OCI-LY1 (cell line): Measurements from ENCODE around the gene CUBN.

ENCODE experiments used
- H2AFZ ChIP-seq: fragments of 200-600 bp; sonication (generic), shearing (Covaris generic); 2 replicates; pipeline ENCODE4 v1.6.0; 2014; ENCODE audit warnings: antibody characterized with exemption, mild to moderate bottlenecking, low read length
- H3F3A ChIP-seq: fragments of 200-600 bp; sonication (generic), shearing (Covaris generic); 2 replicates; pipeline ENCODE4 v1.6.0; 2014; ENCODE audit warnings: mild to moderate bottlenecking, antibody characterized with exemption, low read length, moderate library complexity; ENCODE audit not compliant: insufficient read depth
- H3K27ac ChIP-seq: fragments of 200-600 bp; sonication (generic); 2 replicates; pipeline ENCODE4 v1.5.1; 2014; ENCODE audit warnings: low read length, mixed run types, mild to moderate bottlenecking, low read depth; ENCODE audit not compliant: poor library complexity, severe bottlenecking
- H3K27me3 ChIP-seq: fragments of 200-600 bp; sonication (generic); 2 replicates; pipeline ENCODE4 v1.6.0; 2014; ENCODE audit warnings: antibody characterized with exemption, mild to moderate bottlenecking, low read length, moderate library complexity; ENCODE audit not compliant: insufficient read depth
- H3K36me3 ChIP-seq: fragments of 200-600 bp; sonication (generic); 2 replicates; pipeline ENCODE4 v1.6.1; 2014; ENCODE audit warnings: mild to moderate bottlenecking, antibody characterized with exemption, low read length, moderate library complexity, mixed read lengths; ENCODE audit not compliant: insufficient read depth
- H3K4me1 ChIP-seq: fragments of 200-600 bp; sonication (generic); 2 replicates; pipeline ENCODE4 v1.5.1; 2014; ENCODE audit warnings: mild to moderate bottlenecking, low read length, moderate library complexity; ENCODE audit not compliant: insufficient read depth, severe bottlenecking
- H3K4me2 ChIP-seq: fragments of 200-600 bp; sonication (generic), shearing (Covaris generic); 2 replicates; pipeline ENCODE4 v1.6.1; 2014; ENCODE audit warnings: low read length
- H3K4me3 ChIP-seq: fragments of 200-600 bp; sonication (generic); 2 replicates; pipeline ENCODE4 v1.5.1; 2014; ENCODE audit warnings: low read length, low read depth, mild to moderate bottlenecking, mixed read lengths; ENCODE audit not compliant: poor library complexity, severe bottlenecking
- H3K79me2 ChIP-seq: fragments of 200-600 bp; shearing (Covaris generic); 2 replicates; pipeline ENCODE4 v1.6.1; 2016; ENCODE audit warnings: mixed run types, low read length, mixed read lengths; ENCODE audit not compliant: insufficient read depth
- H3K9ac ChIP-seq: fragments of 200-600 bp; sonication (generic), shearing (Covaris generic); 2 replicates; pipeline ENCODE4 v1.6.1; 2014; ENCODE audit warnings: mild to moderate bottlenecking, low read length, mixed read lengths
- H3K9me2 ChIP-seq: fragments of 200-600 bp; sonication (generic), shearing (Covaris generic); 2 replicates; pipeline ENCODE4 v1.6.1; 2014; ENCODE audit warnings: low read depth, mild to moderate bottlenecking, low read length, mixed read lengths
- H3K9me3 ChIP-seq: fragments of 200-600 bp; shearing (Covaris generic); 2 replicates; pipeline ENCODE4 v1.6.1; 2014; ENCODE audit warnings: low read length, mixed read lengths
- H4K20me1 ChIP-seq: fragments of 200-600 bp; sonication (generic), shearing (Covaris generic); 2 replicates; pipeline ENCODE4 v1.6.0; 2016; ENCODE audit warnings: mild to moderate bottlenecking, low read length; ENCODE audit not compliant: insufficient read depth
- EZH2 ChIP-seq: fragments of 200-600 bp; sonication (generic), shearing (Covaris generic); IDR thresholded peaks from 2 replicates; pipeline ENCODE4 v1.8.0; 2017; ENCODE audit warnings: borderline replicate concordance, mixed run types, mild to moderate bottlenecking, antibody characterized with exemption, low read length, moderate library complexity, mixed read lengths
- TF ChIP-seq, protein P1 (sequence below): fragments of 200-600 bp; sonication (generic), shearing (Covaris generic); IDR thresholded peaks from 2 replicates; pipeline ENCODE4 v1.5.1; 2017; ENCODE audit warnings: mild to moderate bottlenecking, antibody characterized with exemption, low read length, moderate library complexity, mixed read lengths

Gene CUBN

DNA sequence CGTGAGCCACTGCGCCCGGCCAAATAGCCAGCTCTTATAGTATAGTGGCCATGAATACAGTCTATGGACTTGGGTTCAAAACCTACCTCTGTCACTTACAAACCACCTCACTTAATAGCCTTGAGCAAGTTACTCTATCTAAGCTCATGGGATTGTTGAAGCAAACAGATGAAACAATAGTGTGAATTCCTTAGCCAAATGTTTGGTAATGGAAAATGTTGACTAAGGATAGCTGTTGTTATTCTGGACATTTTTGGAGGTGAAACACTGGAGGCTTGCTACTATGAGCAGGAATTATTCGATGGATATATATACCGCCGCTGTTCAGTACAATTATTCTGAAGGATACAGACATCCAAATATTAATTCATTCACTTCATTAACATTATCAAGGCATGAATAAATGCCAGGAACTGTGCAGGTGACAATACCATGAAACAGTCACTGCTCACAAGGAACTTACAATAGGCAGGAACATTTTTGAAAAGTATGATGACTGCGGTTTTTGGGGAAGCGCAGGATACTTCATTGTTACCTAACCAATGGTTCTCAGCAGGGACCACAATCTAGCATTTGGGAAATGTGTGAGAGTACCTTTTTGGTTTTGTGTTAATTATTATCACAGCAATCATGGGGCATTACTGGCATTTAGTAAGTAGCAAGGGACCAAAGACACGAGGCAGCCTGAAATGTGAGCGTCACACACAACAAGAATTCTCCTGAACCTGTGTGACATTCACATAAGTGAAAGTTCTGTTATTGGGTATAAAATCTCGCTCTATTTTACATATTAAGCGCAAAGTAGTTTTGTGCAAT lies 55.7 kb downstream of the CUBN start:
- Histone ChIP-seq H3K79me2 (no peaks in the 10 kb centered on the region), H3K36me3 (no peaks in the 10 kb centered on the region), H3K27me3 (no peaks in the 10 kb centered on the region), H3K4me2 (no peak overlapping the region), H3K9me3 (no peaks in the 10 kb centered on the region), H3K9me2 (no peaks in the 10 kb centered on the region), H3K4me3 (no peak overlapping the region), H3K27ac (no peak overlapping the region), H3K4me1 (no peaks in the 10 kb centered on the region), H3K9ac (no peak overlapping the region), H2AFZ (no peak overlapping the region), H4K20me1 (no peaks in the 10 kb centered on the region), H3F3A (no peaks in the 10 kb centered on the region)
- TF ChIP-seq, protein P1, sequence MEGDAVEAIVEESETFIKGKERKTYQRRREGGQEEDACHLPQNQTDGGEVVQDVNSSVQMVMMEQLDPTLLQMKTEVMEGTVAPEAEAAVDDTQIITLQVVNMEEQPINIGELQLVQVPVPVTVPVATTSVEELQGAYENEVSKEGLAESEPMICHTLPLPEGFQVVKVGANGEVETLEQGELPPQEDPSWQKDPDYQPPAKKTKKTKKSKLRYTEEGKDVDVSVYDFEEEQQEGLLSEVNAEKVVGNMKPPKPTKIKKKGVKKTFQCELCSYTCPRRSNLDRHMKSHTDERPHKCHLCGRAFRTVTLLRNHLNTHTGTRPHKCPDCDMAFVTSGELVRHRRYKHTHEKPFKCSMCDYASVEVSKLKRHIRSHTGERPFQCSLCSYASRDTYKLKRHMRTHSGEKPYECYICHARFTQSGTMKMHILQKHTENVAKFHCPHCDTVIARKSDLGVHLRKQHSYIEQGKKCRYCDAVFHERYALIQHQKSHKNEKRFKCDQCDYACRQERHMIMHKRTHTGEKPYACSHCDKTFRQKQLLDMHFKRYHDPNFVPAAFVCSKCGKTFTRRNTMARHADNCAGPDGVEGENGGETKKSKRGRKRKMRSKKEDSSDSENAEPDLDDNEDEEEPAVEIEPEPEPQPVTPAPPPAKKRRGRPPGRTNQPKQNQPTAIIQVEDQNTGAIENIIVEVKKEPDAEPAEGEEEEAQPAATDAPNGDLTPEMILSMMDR, result no peak
- TF ChIP-seq EZH2, result no peak

DNA sequence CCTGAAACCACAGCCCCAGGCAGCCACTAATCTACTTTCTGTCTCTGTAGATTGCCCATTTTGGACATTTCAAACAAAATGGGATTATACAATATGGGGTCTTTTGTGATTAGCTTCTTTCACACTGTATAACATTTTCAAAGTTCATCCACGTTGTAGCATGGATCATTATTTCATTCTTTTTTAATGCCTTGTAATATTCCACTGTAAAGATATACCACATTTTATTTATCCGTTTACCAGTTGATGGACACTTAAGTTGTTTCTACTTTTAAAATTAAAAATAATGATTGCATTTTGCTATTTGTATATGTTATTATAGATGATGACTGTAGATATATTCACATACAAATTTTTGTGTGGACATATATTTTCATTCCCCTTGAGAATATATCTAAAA lies 60.7 kb downstream of the CUBN start:
- Histone ChIP-seq H3F3A (no peaks in the 10 kb centered on the region), H3K9me2 (no peaks in the 10 kb centered on the region), H3K27ac (no peak overlapping the region), H2AFZ (no peak overlapping the region), H3K9me3 (no peaks in the 10 kb centered on the region), H3K36me3 (no peaks in the 10 kb centered on the region), H3K4me2 (no peak overlapping the region), H3K27me3 (no peaks in the 10 kb centered on the region), H3K4me3 (no peak overlapping the region), H3K4me1 (no peaks in the 10 kb centered on the region), H4K20me1 (no peaks in the 10 kb centered on the region), H3K79me2 (no peaks in the 10 kb centered on the region), H3K9ac (no peak overlapping the region)
- TF ChIP-seq, protein P1, result no peak
- no peak for TF ChIP-seq EZH2

DNA sequence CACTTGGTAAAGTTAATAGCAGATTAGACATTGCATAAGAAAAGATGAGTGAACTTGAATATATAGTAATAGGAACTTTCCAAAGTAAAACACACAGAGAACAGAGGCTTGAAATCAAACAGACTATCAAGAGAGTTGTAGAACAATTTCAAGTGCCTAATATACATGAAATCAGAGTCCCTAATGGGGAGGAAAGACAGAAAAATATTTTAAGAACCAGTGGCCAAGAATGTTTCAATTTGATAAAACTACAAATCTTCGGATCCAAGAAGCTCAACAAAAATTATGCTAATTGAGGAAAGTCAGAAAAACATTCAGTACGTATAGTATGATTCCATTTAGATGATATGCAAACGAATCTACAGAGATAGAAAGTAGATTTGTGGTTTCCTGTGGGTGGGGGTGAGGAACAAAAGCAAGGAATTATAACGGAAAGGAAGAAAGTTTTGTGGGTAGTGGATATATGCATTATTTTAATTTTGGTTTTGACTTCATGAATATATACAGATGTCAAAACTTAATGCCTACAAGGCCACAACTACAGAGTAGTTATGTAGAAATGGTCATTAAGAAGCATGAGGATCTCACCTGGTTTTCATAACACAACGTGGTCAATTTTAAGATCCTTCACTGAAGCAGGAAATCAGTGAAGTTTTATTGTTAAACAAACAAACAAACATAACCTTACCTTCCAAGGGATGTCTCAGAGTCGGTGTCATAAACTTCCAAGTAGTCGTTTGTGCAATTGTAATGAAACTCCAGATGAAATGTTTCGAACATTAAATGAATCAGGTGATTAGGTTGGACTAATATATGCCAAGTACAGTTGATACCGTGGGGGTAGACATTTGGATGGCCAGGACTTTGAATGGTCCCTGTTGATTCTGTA lies 62.0 kb downstream of the CUBN start:
- Histone ChIP-seq H3K79me2 (no peaks in the 10 kb centered on the region), H3K4me1 (no peaks in the 10 kb centered on the region), H3F3A (no peaks in the 10 kb centered on the region), H3K27me3 (no peaks in the 10 kb centered on the region), H3K36me3 (no peaks in the 10 kb centered on the region), H4K20me1 (no peaks in the 10 kb centered on the region), H3K9me3 (no peaks in the 10 kb centered on the region), H3K9me2 (no peaks in the 10 kb centered on the region), H3K27ac (no peak overlapping the region), H3K4me3 (no peak overlapping the region), H3K4me2 (no peak overlapping the region), H2AFZ (no peak overlapping the region), H3K9ac (no peak overlapping the region)
- TF ChIP-seq, protein P1, result no peak
- TF ChIP-seq EZH2, result no peak
